HL-60 (cell line): ENCODE data around the gene TTC17.

Experiments used
- CTCF ChIP-seq: IDR thresholded peaks from one replicate; pipeline ENCODE4 v1.5.1; 2011; ENCODE audit warnings: low read length, control low read depth, inconsistent platforms; ENCODE audit not compliant: insufficient read depth
- REST ChIP-seq: IDR thresholded peaks from 2 replicates; pipeline ENCODE4 v1.6.1; 2012; ENCODE audit warnings: low read depth; ENCODE audit not compliant: insufficient replicate concordance

GRCh38 chr11:43537833-43538615 is 179.3 kb downstream of the TTC17 start:
- TF ChIP-seq CTCF = no peak
- no peak for TF ChIP-seq REST
